Ascending aorta (tissue), 2 donors: ENCODE measurements around the gene FGD3. TPM values are rescaled to one million over a fixed set of nuclear protein-coding genes. Genes with fewer than 3 reads are reported as not detected.

Experiments
- DNase-seq, 2 donors: peaks; one replicate each; pipeline ENCODE4 v3.0.0-alpha.2; 2019; ENCODE audit warnings: low spot score in 2 of 2
- H3K27ac ChIP-seq, 2 donors: fragments of 200-600 bp; sonication (generic); one replicate each; pipeline ENCODE4 v1.5.1; 2016 to 2017; ENCODE audit warnings: mild to moderate bottlenecking in 1 of 2
- H3K27me3 ChIP-seq: fragments of 200-600 bp; sonication (generic); one replicate; pipeline ENCODE4 v1.5.1; 2017
- H3K36me3 ChIP-seq, 2 donors: fragments of 200-600 bp; sonication (generic); one replicate each; pipeline ENCODE4 v1.5.1; 2016
- H3K4me1 ChIP-seq, 2 donors: fragments of 200-600 bp; sonication (generic); one replicate each; pipeline ENCODE4 v1.5.1; 2016 to 2017; ENCODE audit warnings: mild to moderate bottlenecking in 1 of 2
- H3K4me3 ChIP-seq, 2 donors: fragments of 200-600 bp; sonication (generic); one replicate each; pipeline ENCODE4 v1.5.1; 2016 to 2017; ENCODE audit warnings: mild to moderate bottlenecking in 1 of 2
- H3K9me3 ChIP-seq, 2 donors: fragments of 200-600 bp; sonication (generic); one replicate each; pipeline ENCODE4 v1.5.1; 2016
- CTCF ChIP-seq, 3 experiments: fragments of 200-600 bp in 2 of 3; fragments of 450-650 bp in 1 of 3; sonication (generic) in 2 of 3; IDR thresholded peaks; one replicate each; pipeline ENCODE4 v1.5.1; 2016 to 2019; ENCODE audit warnings: antibody characterized with exemption in 3 of 3, mild to moderate bottlenecking in 1 of 3, moderate library complexity in 1 of 3
- intact Hi-C: fragments of 100-400 bp; cut with DNase I; formaldehyde crosslinking; loops from one replicate; pipeline ENCODE4 v1.15.1; 2023
- total RNA-seq: library from RNA; depleted of rRNA; stranded (reverse); fragments of >200 nt; gene quantifications from one replicate; pipeline ENCODE4 v1.1.0, GENCODE V29; 2016

The FGD3 gene
- total RNA-seq, 1 donor from 2014 or later: 20.8 TPM

- no peaks in the 10 kb centered on the region for H3K27me3 ChIP-seq
- TF ChIP-seq CTCF (IDR thresholded peaks at IDR 0.05): no peak
- intact Hi-C loops: no loop called here
- H3K4me1 ChIP-seq: peaks cover under 1 to 5% of the 10 kb centered on the region in 2 donors
- H3K4me3 ChIP-seq: no peak overlapping the region
- H3K36me3 ChIP-seq: peaks cover 0 to 11% of the 10 kb centered on the region in 2 donors
- no peak overlapping the region for H3K27ac ChIP-seq
- no peak for DNase-seq
- H3K9me3 ChIP-seq: no peaks in the 10 kb centered on the region
These were observed 130.5 kb downstream of the FGD3 start for GRCh38 chr9:93077811-93078210.

DNA sequence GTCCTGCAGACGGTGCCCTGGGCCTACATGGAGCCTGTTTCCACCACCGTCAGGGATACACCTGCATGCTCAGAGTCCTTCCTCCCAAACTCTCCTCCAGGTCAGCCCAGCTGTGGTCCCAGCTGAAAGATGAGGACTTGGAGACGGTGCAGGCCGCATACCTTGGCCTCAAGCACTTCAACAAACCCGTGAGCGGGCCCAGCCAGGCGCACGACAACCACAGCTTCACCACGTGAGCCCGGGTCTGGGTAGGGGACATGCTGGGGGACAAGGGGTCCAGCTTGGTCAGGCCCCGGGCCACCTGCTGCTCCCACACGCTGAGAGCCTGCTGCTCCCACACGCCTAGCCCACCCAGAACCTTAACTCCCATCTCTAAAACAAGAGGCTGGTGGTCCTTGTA lies 132.0 kb downstream of the FGD3 start:
- Histone ChIP-seq H3K9me3 (no peaks in the 10 kb centered on the region), H3K4me3 (no peak overlapping the region), H3K4me1 (peaks cover 0 to 2% of the 10 kb centered on the region in 2 donors), H3K27me3 (no peaks in the 10 kb centered on the region), H3K36me3 (peaks cover 0 to 12% of the 10 kb centered on the region in 2 donors), H3K27ac (no peak overlapping the region)
- intact Hi-C loops: no loop called here
- TF ChIP-seq CTCF (IDR thresholded peaks at IDR 0.05): no peak
- peak in 1 of 2 donors; percentile 50 for DNase-seq

- Histone ChIP-seq H3K27me3 (no peaks in the 10 kb centered on the region), H3K9me3 (no peaks in the 10 kb centered on the region), H3K4me3 (no peak overlapping the region), H3K27ac (no peak overlapping the region), H3K4me1 (no peaks in the 10 kb centered on the region), H3K36me3 (peaks cover 0 to 17% of the 10 kb centered on the region in 2 donors)
- peak in 1 of 2 donors; percentile 55 for DNase-seq
- intact Hi-C loops: no loop called here
- TF ChIP-seq CTCF (IDR thresholded peaks at IDR 0.05): no peak
These were observed 133.1 kb downstream of the FGD3 start for GRCh38 chr9:93080406-93080805.

DNA sequence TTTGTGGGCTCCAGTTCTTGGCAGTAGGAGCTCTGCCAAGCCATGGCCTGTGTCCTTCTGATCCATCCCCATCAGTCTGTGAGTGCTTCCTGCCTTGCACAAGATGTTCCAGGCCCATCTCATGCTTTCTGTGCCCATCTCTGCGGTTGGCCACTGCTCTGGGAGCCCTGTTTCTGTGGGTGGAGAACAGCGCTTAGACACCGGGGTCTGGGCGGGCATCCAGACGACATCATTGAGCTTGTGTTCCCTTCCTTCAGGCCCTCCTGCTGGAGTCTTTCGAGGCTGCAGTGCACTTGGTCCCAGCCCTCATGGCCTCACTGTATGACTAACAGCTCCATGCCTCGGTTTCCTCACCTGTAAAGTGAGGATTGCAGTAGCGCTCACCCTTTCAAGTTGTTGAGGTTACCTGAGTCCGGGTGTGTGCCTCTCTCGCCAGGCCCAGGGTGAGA lies 133.8 kb downstream of the FGD3 start:
- Histone ChIP-seq H3K27me3 (no peaks in the 10 kb centered on the region), H3K27ac (no peak overlapping the region), H3K36me3 (peaks cover 0 to 17% of the 10 kb centered on the region in 2 donors), H3K4me3 (no peak overlapping the region), H3K9me3 (no peaks in the 10 kb centered on the region), H3K4me1 (no peaks in the 10 kb centered on the region)
- intact Hi-C loops: no loop called here
- DNase-seq: peak in 1 of 2 donors; percentile 52
- TF ChIP-seq CTCF (IDR thresholded peaks at IDR 0.05): no peak

DNA sequence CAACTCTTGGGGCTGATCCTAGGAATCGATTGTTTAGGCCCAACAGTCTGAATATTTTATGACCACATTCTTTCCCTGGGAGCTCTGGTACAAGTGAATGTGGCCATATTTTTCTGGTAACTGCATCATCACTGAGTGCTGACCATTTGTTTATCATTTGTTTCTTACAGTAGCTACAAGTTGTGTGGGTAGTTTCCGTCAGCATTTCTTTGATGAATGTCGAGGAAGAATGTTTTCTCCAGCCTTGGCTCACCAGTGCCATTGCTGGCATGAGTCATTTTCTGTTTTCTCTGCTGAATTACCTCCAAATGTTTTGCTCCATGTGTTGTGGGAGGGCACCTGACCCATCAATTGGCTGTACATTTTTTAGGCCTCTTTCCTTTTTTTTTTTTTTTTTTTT lies 134.6 kb downstream of the FGD3 start:
- H3K36me3 ChIP-seq: peaks cover 0 to 20% of the 10 kb centered on the region in 2 donors
- H3K9me3 ChIP-seq: no peaks in the 10 kb centered on the region
- no peaks in the 10 kb centered on the region for H3K27me3 ChIP-seq
- H3K4me3 ChIP-seq: no peak overlapping the region
- intact Hi-C loops: no loop called here
- DNase-seq: peak in 1 of 2 donors; percentile 3
- no peak overlapping the region for H3K27ac ChIP-seq
- no peak for TF ChIP-seq CTCF (IDR thresholded peaks at IDR 0.05)
- H3K4me1 ChIP-seq: no peaks in the 10 kb centered on the region
